Skin epidermis (tissue), 12 donors: ENCODE results near the gene SYT14.
"Not testable (repeated sequence)": the region's sequence is repeated elsewhere in the genome, so short reads cannot be mapped to it uniquely, and the experiment has no call there.

Source experiments
- H3K27ac ChIP-seq, 21 experiments: fragments of 200-600 bp; sonication (generic) in 11 of 21; one replicate each; pipeline ENCODE4 v1.5.0; 2020; ENCODE audit warnings: mild to moderate bottlenecking in 3 of 21, inconsistent platforms in 2 of 21, moderate library complexity in 2 of 21
- H3K4me3 ChIP-seq, 7 experiments: fragments of 200-600 bp; sonication (generic) in 2 of 7; one replicate each; pipeline ENCODE4 v1.5.0; 2020; ENCODE audit warnings: inconsistent platforms in 2 of 7, mild to moderate bottlenecking in 2 of 7, moderate library complexity in 1 of 7

SYT14 gene

GRCh38 chr1:210021145-210021860 is 83.3 kb downstream of the SYT14 start:
- Histone ChIP-seq H3K4me3 (no peak overlapping the region), H3K27ac (no peak overlapping the region)

GRCh38 chr1:210022044-210022443 is 84.0 kb downstream of the SYT14 start:
- H3K27ac ChIP-seq: no peak overlapping the region

GRCh38 chr1:210024282-210024681 is 86.3 kb downstream of the SYT14 start:
- Histone ChIP-seq H3K4me3 (no peak overlapping the region), H3K27ac (no peak overlapping the region)

More at GRCh38 chr1:210022044-210022443, 84.0 kb downstream of the SYT14 start:
- H3K4me3 ChIP-seq: no peak overlapping the region

GRCh38 chr1:210024996-210025395 is 87.0 kb downstream of the SYT14 start:
- H3K27ac ChIP-seq: no peak overlapping the region
- H3K4me3 ChIP-seq: no peak overlapping the region

GRCh38 chr1:210025870-210026269 is 87.9 kb downstream of the SYT14 start:
- H3K4me3 ChIP-seq: no peak overlapping the region

GRCh38 chr1:210027994-210028393 is 90.0 kb downstream of the SYT14 start:
- H3K27ac ChIP-seq: no peak overlapping the region

More at GRCh38 chr1:210025870-210026269, 87.9 kb downstream of the SYT14 start:
- H3K27ac ChIP-seq: no peak overlapping the region

GRCh38 chr1:210031473-210031872 is 93.5 kb downstream of the SYT14 start:
- Histone ChIP-seq H3K4me3 (no peak overlapping the region), H3K27ac (no peak overlapping the region)

More at GRCh38 chr1:210027994-210028393, 90.0 kb downstream of the SYT14 start:
- H3K4me3 ChIP-seq: no peak overlapping the region

GRCh38 chr1:210043058-210043457 is 105.0 kb downstream of the SYT14 start:
- no peak overlapping the region for H3K4me3 ChIP-seq
- H3K27ac ChIP-seq: no peak overlapping the region

GRCh38 chr1:210049616-210050015 is 111.6 kb downstream of the SYT14 start:
- Histone ChIP-seq H3K4me3 (no peak overlapping the region), H3K27ac (no peak overlapping the region)

GRCh38 chr1:210050491-210050890 is 112.5 kb downstream of the SYT14 start:
- H3K4me3 ChIP-seq, H3K27ac ChIP-seq: not testable (repeated sequence)

GRCh38 chr1:210053126-210053525 is 115.1 kb downstream of the SYT14 start:
- Histone ChIP-seq H3K27ac (no peak overlapping the region), H3K4me3 (no peak overlapping the region)

GRCh38 chr1:210057593-210057992 is 119.6 kb downstream of the SYT14 start:
- H3K4me3 ChIP-seq: no peak overlapping the region
- H3K27ac ChIP-seq: no peak overlapping the region

GRCh38 chr1:210061992-210062391 is 124.0 kb downstream of the SYT14 start:
- Histone ChIP-seq H3K4me3 (no peak overlapping the region), H3K27ac (no peak overlapping the region)

- H3K4me3 ChIP-seq: no peak overlapping the region
- no peak overlapping the region for H3K27ac ChIP-seq
These were observed 132.5 kb downstream of the SYT14 start for GRCh38 chr1:210070531-210070930.

- Histone ChIP-seq H3K4me3 (no peak overlapping the region), H3K27ac (no peak overlapping the region)
These were observed 134.1 kb downstream of the SYT14 start for GRCh38 chr1:210072129-210072528.

GRCh38 chr1:210072896-210073504 is 135.0 kb downstream of the SYT14 start:
- H3K27ac ChIP-seq: no peak overlapping the region
- H3K4me3 ChIP-seq: no peak overlapping the region

- Histone ChIP-seq H3K4me3 (no peak overlapping the region), H3K27ac (no peak overlapping the region)
These were observed 136.9 kb downstream of the SYT14 start for GRCh38 chr1:210074904-210075303.

- no peak overlapping the region for H3K4me3 ChIP-seq
These were observed 138.6 kb downstream of the SYT14 start for GRCh38 chr1:210076620-210077019.

GRCh38 chr1:210081494-210081893 is 143.5 kb downstream of the SYT14 start:
- no peak overlapping the region for H3K27ac ChIP-seq
- H3K4me3 ChIP-seq: no peak overlapping the region

More at GRCh38 chr1:210076620-210077019, 138.6 kb downstream of the SYT14 start:
- no peak overlapping the region for H3K27ac ChIP-seq

- no peak overlapping the region for H3K27ac ChIP-seq
- H3K4me3 ChIP-seq: no peak overlapping the region
These were observed 147.3 kb downstream of the SYT14 start for GRCh38 chr1:210085359-210085758.

- H3K4me3 ChIP-seq: no peak overlapping the region
- H3K27ac ChIP-seq: no peak overlapping the region
These were observed 149.0 kb downstream of the SYT14 start for GRCh38 chr1:210087058-210087457.
